HG03378 (cell line): Measurements from ENCODE around the gene CBFA2T2.
"Not testable (repeated sequence)": the region's sequence is repeated elsewhere in the genome, so short reads cannot be mapped to it uniquely, and the experiment has no call there.

Source experiments
- ATAC-seq: cut with Tn5 transposase; IDR thresholded peaks from one replicate; pipeline ENCODE4 v1.9.1; 2021; ENCODE audit warnings: mild to moderate bottlenecking, moderate library complexity; ENCODE audit not compliant: unreplicated experiment

CBFA2T2 gene

DNA sequence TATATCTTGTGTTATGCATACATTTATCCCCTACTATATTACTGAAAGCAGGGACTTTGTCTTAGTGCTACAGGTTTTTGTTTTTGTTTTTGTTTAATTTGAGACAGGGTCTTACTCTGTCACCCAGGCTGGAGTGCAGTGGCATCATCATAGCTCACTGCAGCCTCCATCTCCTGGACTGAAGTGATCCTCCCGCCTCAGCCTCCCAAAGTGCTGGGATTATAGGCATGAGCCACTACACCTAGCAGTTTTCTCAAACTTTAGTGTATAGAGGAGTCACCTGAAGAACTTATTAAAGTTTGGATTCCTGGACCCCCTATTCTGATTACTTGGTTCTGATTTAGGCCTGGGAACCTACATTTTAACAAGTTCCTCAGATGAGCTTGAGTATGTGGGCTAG is 51.9 kb downstream of the CBFA2T2 start:
- ATAC-seq: no peak

DNA sequence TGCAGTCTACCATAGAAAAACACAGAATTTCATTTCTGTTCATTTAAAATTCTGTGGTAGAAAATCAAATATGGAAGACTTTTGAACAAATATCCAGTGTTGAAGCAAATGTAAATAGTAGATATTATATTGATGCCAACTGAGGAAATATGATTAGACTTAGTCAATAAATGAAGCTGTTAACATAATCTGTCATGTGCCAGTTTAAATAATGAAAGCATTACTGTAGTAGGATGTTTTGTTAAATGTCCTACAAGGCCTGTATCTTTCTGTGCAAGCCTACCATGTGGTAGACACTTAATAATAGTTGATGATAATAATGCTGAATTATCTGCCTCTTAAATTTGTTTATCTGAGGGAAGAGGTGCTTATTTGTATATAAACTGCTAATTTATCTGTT is 55.9 kb downstream of the CBFA2T2 start:
- ATAC-seq: no peak

DNA sequence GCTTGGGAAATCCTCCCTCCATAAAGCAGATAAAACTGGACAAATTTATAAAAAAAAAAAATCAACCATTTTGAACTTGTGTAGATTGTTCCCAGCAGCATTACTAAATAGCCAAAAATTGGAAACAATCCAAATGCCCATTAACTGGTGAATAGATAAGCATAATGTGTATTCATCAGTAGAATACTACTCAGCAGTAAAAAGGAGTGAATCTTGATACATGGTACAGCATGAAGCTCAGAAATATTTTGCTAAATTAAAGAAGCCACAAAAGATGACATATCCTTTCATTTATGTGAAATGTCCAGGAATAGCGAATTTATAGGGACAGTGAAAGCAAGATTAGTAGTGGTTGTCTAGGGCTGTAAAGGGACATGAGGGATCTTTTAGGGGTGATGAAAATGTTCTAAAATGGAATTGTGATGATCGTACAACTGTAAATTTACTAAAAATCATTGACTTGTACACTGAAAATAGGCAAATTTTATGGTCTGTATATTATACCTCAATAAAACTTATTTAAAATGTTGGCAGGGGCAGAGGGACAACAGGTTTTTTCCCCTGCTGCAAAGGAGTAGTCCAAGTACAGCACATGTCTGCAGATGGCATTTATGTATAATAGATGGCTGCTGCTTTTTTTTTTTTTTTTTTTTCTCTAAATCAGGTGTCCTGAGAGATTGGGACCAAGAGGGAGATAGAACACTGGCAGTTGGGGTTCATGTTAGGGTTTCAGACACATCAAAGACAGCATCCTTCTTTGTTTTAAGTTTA is 59.5 kb downstream of the CBFA2T2 start:
- ATAC-seq: no peak

DNA sequence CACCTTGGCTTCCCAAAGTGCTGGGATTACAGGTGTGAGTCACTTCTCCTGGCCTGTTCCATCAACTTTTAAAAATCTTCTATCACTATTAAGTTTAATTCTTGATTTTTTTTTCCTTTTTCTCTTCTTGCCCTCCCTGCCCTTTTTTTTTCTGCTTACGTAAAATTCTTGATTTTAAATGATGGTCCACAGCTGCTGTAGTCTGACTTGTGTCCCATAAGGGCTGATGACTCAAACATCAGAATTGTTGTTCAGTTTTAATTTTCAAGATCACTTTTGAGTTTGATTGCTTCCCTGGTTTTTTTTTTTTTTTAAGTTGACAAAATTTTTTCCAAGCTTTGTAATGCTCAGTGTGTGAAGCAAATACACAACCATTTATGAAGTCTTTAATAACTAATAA is 61.9 kb downstream of the CBFA2T2 start:
- no peak for ATAC-seq

DNA sequence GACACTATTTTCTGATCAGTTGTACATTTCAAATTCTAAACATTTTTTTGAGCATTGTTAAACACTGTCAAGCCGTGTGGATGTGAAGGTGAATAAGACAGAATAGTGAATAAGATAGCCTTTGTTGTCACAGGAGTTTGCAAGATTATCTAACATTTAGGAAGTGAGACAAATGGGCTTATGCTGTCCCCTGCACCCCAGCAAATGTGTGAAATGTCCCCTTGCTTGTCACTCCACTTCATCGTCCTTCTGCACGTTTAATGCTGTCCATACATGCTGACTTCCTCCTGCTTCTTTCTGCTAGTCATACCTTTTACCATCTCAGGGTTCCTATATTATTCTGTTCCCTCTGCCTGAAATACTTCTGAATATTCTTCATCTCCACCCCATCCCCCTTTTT is 62.6 kb downstream of the CBFA2T2 start:
- ATAC-seq: no peak

DNA sequence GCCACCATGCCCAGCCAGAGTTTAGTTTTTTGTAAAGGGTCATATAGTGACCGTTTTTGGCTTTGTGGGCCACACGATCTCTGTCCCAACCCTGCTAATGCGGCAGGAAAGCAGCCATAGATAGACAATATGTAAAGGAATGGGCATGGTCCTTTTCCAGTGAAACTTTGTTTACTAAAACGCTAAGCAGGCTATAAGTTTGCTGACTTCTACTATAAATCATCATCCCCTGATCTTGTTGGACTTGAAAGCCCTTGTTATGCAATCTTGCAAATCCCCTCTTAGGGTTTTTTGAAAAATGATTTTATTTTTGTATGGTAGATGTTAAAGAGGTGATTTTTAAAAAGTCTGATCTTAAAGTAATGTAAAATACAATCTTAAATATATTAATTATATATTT is 63.6 kb downstream of the CBFA2T2 start:
- ATAC-seq: no peak

DNA sequence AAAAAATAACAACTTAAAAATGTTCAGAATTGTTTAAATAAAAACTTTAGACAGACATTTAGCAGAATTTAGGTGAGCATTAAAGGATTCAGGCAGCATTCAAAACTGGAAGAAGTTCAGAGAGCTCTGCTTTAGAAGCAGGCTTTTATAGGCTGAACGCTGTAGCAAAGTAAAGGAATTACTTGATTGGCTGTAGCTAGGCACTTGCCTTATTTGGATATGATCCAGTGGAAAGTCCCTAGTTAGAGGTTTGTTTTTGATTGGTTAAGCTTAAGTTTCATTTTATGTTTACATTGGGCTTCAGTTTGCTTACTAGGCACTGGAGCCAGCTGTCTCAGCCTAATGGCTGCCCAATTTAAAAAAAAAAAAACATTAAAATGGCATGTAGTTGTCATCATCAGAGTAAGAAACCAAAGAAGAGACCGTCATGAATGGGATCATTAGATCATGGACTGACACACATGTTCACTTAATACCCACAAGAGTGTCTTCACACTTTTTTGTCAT is 65.1 kb downstream of the CBFA2T2 start:
- peak; percentile 94 for ATAC-seq

DNA sequence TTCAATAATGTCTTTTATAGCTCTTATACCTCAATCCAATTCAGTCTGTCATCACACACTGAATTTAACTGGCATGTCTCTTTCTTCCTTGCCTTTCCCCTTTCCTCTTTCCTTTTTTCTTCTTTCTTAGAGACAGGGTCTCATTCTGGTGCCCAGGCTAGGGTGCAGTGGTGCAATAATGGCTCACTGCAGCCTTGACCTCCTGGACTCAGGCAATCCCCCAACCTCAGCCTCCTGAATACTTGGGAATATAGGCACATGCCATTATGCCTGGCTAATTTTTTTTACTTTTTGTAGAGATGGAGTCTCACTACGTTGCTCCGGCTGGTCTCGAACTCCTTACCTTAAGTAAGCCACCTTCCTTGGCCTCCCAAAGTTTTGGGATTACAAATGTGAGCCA is 65.9 kb downstream of the CBFA2T2 start:
- no peak for ATAC-seq

DNA sequence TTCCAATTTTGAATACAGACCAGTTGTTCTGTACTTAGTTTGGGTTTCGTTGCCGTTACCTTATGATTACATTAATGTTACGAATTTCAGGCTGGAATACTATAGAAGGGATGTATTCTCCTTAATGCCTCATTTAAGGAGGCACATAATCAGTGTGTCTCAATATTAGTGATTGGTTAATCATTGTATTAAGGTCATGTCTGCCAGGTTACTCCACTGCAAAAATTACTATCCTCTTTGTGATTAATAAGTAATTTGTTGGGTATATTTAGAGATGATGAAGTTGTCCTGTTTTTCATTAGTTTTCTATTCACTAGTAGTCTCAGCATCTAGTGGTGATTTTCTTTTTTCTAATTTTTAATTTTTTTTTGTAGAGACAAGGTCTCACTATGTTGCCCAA is 66.3 kb downstream of the CBFA2T2 start:
- ATAC-seq: no peak

DNA sequence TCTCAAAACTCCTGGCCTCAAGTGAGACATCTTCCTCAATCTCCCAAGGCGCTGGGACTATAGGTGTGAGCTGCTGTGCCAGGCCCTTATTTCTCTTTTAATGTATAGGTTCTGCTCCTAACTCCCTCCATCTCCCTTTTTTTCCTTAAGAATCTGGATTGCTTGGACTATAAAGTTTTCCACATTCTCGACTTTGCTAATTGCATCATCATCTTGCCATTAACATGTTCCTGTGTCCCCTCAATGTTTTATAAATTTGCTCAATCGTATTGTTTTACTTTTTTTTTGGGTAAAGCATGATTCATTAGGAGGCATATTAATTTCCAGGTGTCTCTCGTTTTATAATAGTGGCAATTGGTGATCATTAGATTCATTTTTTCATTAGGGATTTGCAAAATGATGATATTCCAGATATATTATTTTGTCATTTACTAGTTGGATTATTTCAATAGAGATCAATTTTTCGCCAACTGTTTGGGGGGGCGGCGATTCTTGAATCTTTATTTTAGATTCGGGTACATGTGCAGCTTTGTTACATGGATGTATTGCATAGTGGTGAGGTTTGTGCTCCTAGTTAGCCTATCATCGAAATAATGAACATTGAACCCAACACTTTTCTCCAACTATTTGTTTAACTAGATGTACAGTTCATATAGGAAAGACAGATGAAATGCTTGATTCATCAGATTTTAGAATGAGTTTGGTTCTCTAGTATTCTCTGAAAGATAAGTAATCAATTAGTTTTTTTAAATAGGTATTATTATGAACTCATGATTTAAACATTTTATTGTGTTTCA is 68.7 kb downstream of the CBFA2T2 start:
- no peak for ATAC-seq

DNA sequence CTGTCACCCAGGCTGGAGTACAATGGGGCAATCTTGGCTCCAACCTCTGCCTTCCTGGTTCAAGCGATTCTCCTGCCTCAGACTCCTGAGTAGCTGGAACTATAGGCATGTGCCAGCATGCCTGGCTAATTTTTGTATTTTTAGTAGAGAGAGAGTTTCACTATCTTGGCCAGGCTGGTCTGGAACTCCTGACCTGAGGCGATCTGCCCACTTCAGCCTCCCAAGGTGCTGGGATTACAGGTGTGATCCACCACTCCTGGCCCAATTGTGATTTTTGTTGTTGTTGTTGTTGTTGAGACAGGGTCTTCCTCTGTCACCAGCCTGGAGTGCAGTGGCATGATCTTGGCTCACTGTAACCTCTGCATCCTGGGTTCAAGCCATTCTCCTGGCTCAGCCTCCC is 69.3 kb downstream of the CBFA2T2 start:
- ATAC-seq: no peak

DNA sequence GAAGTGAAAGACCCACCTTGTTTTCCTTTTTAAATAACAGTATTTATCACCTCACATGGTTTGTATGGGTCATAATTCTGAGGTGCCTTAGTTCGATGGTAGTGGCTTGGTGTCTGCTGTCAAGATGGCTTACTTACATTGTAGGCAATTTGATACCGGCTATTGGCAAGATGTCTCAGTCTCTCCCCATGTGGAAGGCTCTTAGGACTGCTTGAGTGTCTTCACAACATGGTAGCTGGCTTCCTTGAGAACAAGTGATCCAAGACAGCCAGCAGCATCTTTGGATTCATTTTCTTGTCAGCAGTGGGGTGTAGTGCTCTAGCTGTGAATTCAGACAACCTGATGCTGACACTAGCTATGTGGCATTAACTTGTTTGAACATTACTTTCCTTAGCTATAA is 70.1 kb downstream of the CBFA2T2 start:
- no peak for ATAC-seq

DNA sequence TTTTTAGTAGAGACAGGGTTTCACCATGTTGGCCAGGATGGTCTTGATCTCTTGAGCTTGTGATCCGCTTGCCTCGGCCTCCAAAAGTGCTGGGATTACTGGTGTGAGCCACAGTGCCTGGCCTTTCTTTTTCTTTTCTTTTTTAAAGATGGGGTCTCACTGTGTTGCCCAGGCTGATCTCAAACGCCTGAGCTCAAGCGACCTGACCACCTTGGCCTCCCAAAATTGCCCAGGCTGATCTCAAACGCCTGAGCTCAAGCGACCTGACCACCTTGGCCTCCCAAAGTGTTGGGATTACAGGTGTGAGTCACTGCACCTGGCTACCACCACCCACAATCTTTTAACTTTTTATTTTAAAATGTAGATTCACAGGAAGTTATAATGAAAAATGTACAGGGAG is 71.2 kb downstream of the CBFA2T2 start:
- not testable (repeated sequence) for ATAC-seq

DNA sequence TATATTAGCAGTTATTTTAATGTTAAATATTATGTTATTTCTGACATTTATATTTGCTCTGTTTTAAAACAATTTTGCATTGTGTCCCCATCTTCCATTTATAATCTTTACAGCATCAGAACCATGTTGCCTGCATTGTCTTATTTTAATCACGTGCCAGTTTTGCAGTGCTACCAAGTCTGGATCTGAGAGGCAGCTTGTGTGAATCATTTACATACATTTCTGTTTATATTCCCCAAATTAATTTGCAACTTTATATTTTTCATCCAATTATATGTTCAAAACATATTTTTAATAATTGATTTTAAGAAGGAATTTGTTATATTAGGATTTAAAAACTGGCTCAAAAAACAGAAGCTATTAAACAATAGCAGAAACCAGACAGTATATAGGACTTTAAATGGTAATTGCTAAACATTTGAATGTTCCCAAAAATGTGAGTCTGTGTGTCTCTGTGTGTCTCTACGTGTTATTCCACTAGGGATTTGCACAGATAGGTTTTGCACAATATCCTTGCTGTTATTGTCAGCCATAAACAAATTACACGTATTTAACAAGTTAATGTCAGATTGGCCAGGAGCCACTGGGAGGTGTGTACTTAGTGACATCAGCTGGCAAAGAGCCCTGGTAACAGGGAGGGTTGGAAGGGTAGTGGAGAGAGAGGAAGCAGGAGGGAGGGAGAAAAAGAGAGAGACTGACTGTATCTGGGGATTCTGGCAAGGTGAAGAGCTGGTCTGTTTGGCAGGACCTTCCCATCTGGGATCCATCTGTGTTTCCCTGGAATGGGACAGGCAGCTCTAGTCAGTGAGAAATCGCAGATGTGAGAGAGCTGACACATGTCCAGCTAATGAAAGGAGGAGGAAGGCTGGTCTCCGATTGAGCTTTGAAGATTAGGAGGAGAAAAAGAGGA is 72.1 kb downstream of the CBFA2T2 start:
- ATAC-seq: no peak

DNA sequence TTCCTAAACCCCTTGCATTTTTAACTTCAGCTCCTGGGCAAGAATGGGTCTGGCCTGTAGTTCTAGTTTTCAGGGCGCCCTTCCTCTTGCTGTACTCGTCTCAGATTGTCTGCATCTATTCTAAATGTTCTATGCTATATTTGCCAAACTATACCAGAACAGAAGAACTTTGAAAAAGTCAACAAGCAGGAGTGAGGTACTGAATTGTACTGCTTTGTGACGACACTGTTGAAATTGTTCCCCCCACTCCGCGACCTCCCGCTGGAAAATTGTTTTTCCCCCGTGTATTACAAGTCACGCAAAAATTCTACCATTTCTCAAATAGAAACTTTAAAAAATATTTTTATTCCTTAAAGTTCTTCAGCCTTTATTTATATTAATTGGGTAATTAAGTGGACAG is 73.9 kb downstream of the CBFA2T2 start:
- ATAC-seq: no peak

DNA sequence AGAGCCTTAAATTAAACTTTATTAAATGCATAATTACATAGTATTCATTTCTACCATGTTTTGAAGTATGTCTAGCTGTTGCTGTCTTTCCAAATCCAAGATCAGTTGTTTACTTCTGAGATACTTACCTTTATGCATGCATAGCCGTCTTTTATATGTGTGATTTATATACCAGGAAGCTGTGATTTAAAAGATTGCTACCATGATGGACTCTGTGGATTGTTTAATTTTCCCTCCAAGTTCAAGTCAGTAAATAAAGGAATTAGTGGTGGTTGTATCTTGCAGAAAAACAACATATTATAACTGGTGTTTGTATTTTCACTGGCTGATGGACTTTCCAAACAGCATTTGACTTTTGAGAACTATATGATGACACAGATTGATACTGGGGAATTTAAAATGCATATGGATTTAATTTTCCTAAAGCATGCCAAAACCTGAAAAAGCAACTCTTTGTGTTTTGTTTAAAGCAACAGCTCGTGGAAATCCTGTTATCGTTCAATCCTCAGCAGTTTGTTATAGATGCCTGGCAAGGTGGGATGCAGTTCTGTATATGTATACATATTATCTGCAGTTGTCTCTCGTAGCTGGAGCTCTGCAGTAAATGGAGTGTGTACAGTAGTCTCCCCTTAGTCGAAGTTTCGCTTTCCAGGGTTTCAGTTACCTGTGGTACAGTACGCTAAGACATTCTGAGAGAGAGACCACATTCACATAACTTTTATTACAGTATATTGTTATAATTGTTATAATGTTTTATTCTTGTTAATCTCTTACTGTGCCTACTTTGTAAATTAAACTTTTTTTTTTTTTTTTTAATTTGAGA is 77.1 kb downstream of the CBFA2T2 start:
- no peak for ATAC-seq

DNA sequence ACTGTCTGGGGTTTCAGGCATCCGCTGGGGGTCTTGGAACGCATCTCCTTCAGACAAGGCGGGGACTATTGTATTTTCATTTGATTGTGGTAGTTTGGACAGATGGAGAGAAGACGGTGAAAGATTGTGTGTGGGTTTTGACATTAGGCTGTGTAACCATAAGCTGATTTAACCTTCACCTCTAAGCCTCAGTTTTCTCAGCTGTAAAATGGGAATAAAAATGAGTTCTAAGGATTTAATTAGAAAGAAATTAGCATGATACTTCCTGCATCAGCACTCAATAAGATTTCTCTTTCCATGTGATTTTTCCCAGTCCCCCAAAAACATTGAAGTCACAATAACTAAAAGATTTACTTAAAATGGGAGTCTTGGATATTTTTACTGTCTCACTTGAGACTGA is 78.1 kb downstream of the CBFA2T2 start:
- ATAC-seq: no peak

DNA sequence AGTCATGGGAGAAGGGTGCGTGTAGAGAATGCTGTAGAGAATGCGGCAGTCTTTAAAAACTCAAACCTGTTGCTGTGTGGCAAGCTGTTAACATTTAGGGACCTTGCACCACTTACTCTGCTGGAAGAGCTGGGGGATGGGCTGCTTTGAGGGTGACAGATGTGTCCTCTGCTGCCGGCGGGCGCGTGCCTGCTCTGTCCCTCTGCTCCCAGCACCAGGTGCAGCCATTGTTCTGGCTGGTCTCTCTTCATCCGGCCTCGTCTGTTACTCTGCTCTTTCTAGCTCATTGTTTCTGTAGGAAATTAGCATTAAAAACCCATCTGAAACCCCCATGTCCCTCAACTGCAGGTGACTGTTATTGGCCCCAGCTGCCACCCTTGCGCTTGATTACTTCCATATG is 78.5 kb downstream of the CBFA2T2 start:
- no peak for ATAC-seq

DNA sequence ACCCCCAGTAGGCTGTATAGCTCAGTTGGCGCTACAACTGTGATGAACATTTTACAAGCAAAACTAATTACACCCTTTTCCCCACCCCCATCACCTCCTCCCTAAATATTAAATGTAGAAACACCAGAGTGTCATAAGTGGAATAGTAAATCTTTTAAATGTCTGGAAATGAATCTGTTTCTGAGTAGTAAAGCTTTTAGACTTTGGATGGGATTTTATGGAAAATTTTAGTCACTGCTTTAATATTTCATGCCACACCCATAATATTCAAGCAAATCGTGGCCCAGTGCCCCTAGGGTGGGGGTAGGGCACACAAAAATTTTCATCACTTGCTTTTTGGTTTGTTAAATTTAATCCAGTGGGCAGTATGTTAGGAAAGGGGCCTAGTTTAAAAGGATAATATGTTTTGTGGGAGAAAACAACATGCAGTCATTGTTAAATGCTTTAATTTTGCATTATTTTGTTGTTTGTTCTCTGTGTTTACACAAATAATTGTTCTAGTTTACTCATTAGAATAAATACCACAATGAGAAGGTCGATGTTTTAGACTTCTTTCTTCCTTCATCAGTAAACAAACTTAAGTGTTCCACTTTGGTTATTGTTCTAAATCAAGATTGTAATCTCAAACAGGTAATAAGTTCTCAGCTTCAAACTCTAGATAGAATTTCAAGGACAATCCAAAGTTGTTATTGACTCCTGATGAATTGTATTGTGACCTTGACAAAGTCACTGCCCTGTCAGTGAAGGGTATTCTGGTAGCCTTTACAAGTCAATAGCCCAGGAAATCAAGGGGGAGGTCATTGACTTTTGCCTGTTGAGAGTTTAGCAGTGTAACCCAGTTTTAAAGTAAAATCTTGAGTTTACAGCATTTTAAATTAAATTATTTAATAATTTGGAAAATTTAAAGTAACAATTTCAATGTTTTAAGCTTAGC is 79.2 kb downstream of the CBFA2T2 start:
- no peak for ATAC-seq
